CD8-positive, alpha-beta memory T cell (primary cell): Measurements from ENCODE around the gene SPINT4. TPM values are rescaled to one million over a fixed set of nuclear protein-coding genes. Genes with fewer than 3 reads are reported as not detected.

Experiments
- CTCF ChIA-PET: fragments of 350-600 bp; sonication (Branson Sonifier 250); formaldehyde crosslinking; loops from one replicate; lab custom pipeline; 2021; ENCODE audit warnings: antibody characterized with exemption; lab: Charles Lee
- POLR2A ChIA-PET: fragments of 350-600 bp; sonication (Branson Sonifier 250); formaldehyde crosslinking; loops from one replicate; lab custom pipeline; 2021; ENCODE audit warnings: antibody characterized with exemption; lab: Charles Lee
- DNase-seq, 5 donors: peaks; one replicate each; pipeline versions ENCODE4 v3.0.0 to v3.0.0-alpha.2; 2020 to 2022; ENCODE audit warnings: mixed read lengths in 1 of 5
- H3K27ac ChIP-seq: one replicate; pipeline ENCODE4 v1.7.0; 2013; ENCODE audit warnings: low read depth, mild to moderate bottlenecking, low read length, moderate library complexity
- H3K27me3 ChIP-seq: 2 replicates; pipeline ENCODE4 v1.7.0; 2013; ENCODE audit warnings: low read length, mild to moderate bottlenecking; ENCODE audit not compliant: insufficient read depth, poor library complexity, severe bottlenecking
- H3K36me3 ChIP-seq: 2 replicates; pipeline ENCODE4 v1.7.0; 2013; ENCODE audit warnings: mild to moderate bottlenecking, low read length, moderate library complexity; ENCODE audit not compliant: insufficient read depth
- H3K4me1 ChIP-seq: 2 replicates; pipeline ENCODE4 v1.7.0; 2013; ENCODE audit warnings: mild to moderate bottlenecking, low read length, moderate library complexity; ENCODE audit not compliant: insufficient read depth
- H3K4me3 ChIP-seq: 2 replicates; pipeline ENCODE4 v1.7.0; 2013; ENCODE audit warnings: mild to moderate bottlenecking, low read length
- H3K9me3 ChIP-seq: 2 replicates; pipeline ENCODE4 v1.7.0; 2013; ENCODE audit warnings: mild to moderate bottlenecking, low read length
- H3K27ac Mint-ChIP-seq, 8 donors: one replicate each; pipeline ENCODE4 v1.8.0; 2020 to 2021; ENCODE audit warnings: mixed read lengths in 8 of 8, mild to moderate bottlenecking in 6 of 8, inconsistent platforms in 3 of 8, moderate library complexity in 3 of 8
- H3K27me3 Mint-ChIP-seq, 2 donors: one replicate each; pipeline ENCODE4 v1.8.0; 2020 to 2021; ENCODE audit warnings: mixed read lengths in 2 of 2, mild to moderate bottlenecking in 1 of 2, moderate library complexity in 1 of 2
- H3K36me3 Mint-ChIP-seq, 3 donors: one replicate each; pipeline ENCODE4 v1.8.0; 2020 to 2021; ENCODE audit warnings: mixed read lengths in 3 of 3, inconsistent platforms in 1 of 3, mild to moderate bottlenecking in 1 of 3
- H3K4me1 Mint-ChIP-seq, 3 donors: one replicate each; pipeline ENCODE4 v1.8.0; 2020 to 2021; ENCODE audit warnings: mixed read lengths in 3 of 3, inconsistent platforms in 1 of 3, mild to moderate bottlenecking in 1 of 3
- H3K4me3 Mint-ChIP-seq, 7 donors: one replicate each; pipeline ENCODE4 v1.8.0; 2020 to 2021; ENCODE audit warnings: mixed read lengths in 7 of 7, mild to moderate bottlenecking in 6 of 7, moderate library complexity in 4 of 7, inconsistent platforms in 2 of 7
- H3K9me3 Mint-ChIP-seq, 5 donors: one replicate each; pipeline ENCODE4 v1.8.0; 2020 to 2022; ENCODE audit warnings: mixed read lengths in 5 of 5, mild to moderate bottlenecking in 3 of 5, moderate library complexity in 2 of 5, inconsistent platforms in 1 of 5
- polyA plus RNA-seq: library from polyadenylated mRNA; unstranded; fragments of 300-500 nt; fragmentation: Illumina TruSeq; gene quantifications from one replicate; pipeline ENCODE4 v1.2.3, GENCODE V29; 2021
- total RNA-seq, 2 experiments: library from RNA; stranded (reverse); gene quantifications; one replicate each; pipeline ENCODE4 v1.2.3, GENCODE V29; 2021

SPINT4 gene
- total and polyA plus RNA-seq, 3 experiments from 2014 or later, result not detected

- ChIA-PET POLR2A (no interaction called here), CTCF (no interaction called here)
- no peak overlapping the region for H3K4me3 Mint-ChIP-seq
- peaks cover 2 to 3% (median 2%) of the 10 kb centered on the region in 3 donors for H3K4me1 Mint-ChIP-seq
- H3K27me3 ChIP-seq, result no peaks in the 10 kb centered on the region
- H3K4me1 ChIP-seq, result no peaks in the 10 kb centered on the region
- DNase-seq, result no peak
- no peak overlapping the region for H3K27ac ChIP-seq
- H3K9me3 ChIP-seq, result no peaks in the 10 kb centered on the region
- no peaks in the 10 kb centered on the region for H3K36me3 ChIP-seq
- peak overlapping the region in 1 of 8 donors; percentile 58 for H3K27ac Mint-ChIP-seq
- H3K36me3 Mint-ChIP-seq, result no peaks in the 10 kb centered on the region
- H3K27me3 Mint-ChIP-seq, result peaks cover 3 to 4% of the 10 kb centered on the region in 2 donors
- no peak overlapping the region for H3K4me3 ChIP-seq
- no peaks in the 10 kb centered on the region for H3K9me3 Mint-ChIP-seq
Observed at GRCh38 chr20:45765980-45766379, 43.8 kb downstream of the SPINT4 start.

GRCh38 chr20:45768479-45768878 lies 46.3 kb downstream of the SPINT4 start:
- Mint-ChIP-seq H3K27ac (no peak overlapping the region), H3K9me3 (no peaks in the 10 kb centered on the region), H3K4me3 (no peak overlapping the region), H3K27me3 (peaks cover 3% of the 10 kb centered on the region in 2 donors), H3K4me1 (peaks cover 3 to 4% (median 4%) of the 10 kb centered on the region in 3 donors), H3K36me3 (no peaks in the 10 kb centered on the region)
- H3K27me3 ChIP-seq, result no peaks in the 10 kb centered on the region
- no peaks in the 10 kb centered on the region for H3K4me1 ChIP-seq
- no peak for DNase-seq
- H3K36me3 ChIP-seq, result no peaks in the 10 kb centered on the region
- H3K27ac ChIP-seq, result no peak overlapping the region
- CTCF ChIA-PET, result interaction anchor here (4.4 kb wide), 1 partner anchor 450 kb away, joined by 81 read pairs; no protein-coding TSS in a partner anchor
- no peak overlapping the region for H3K4me3 ChIP-seq
- POLR2A ChIA-PET, result no interaction called here
- no peaks in the 10 kb centered on the region for H3K9me3 ChIP-seq

- Mint-ChIP-seq H3K4me1 (peaks cover 3 to 4% (median 4%) of the 10 kb centered on the region in 3 donors), H3K27me3 (peaks cover 14 to 20% of the 10 kb centered on the region in 2 donors), H3K9me3 (no peaks in the 10 kb centered on the region), H3K36me3 (no peaks in the 10 kb centered on the region), H3K4me3 (no peak overlapping the region), H3K27ac (peak overlapping the region in 2 of 8 donors; percentile 26 to 71)
- Histone ChIP-seq H3K9me3 (no peaks in the 10 kb centered on the region), H3K4me3 (no peak overlapping the region), H3K27me3 (no peaks in the 10 kb centered on the region), H3K36me3 (no peaks in the 10 kb centered on the region), H3K27ac (no peak overlapping the region), H3K4me1 (no peaks in the 10 kb centered on the region)
- ChIA-PET POLR2A (no interaction called here), CTCF (interaction anchor here (0.6 to 4.4 kb wide), 35 partner anchors 9 to 1089 kb away, joined by 3 to 81 read pairs (median 5); partner anchors contain the start of genes DNTTIP1, EPPIN, MATN4 and SYS1)
- DNase-seq, result peak; percentile 64 to 81 (median 69)
Observed at GRCh38 chr20:45771182-45771759, 49.1 kb downstream of the SPINT4 start.

- no peak overlapping the region for H3K27ac ChIP-seq
Observed at GRCh38 chr20:45772693-45773092, 50.5 kb downstream of the SPINT4 start.

GRCh38 chr20:45774945-45775344 lies 52.8 kb downstream of the SPINT4 start:
- no peaks in the 10 kb centered on the region for H3K9me3 Mint-ChIP-seq
- no peaks in the 10 kb centered on the region for H3K36me3 Mint-ChIP-seq
- no peak overlapping the region for H3K4me3 Mint-ChIP-seq
- no peaks in the 10 kb centered on the region for H3K4me1 ChIP-seq
- H3K36me3 ChIP-seq, result no peaks in the 10 kb centered on the region
- ChIA-PET POLR2A (no interaction called here), CTCF (no interaction called here)
- H3K9me3 ChIP-seq, result no peaks in the 10 kb centered on the region
- H3K4me1 Mint-ChIP-seq, result peaks cover 3 to 4% (median 4%) of the 10 kb centered on the region in 3 donors
- no peak overlapping the region for H3K4me3 ChIP-seq
- peaks cover 14 to 20% of the 10 kb centered on the region in 2 donors for H3K27me3 Mint-ChIP-seq
- H3K27ac Mint-ChIP-seq, result no peak overlapping the region
- H3K27me3 ChIP-seq, result no peaks in the 10 kb centered on the region
- H3K27ac ChIP-seq, result no peak overlapping the region
- DNase-seq, result no peak

More at GRCh38 chr20:45772693-45773092, 50.5 kb downstream of the SPINT4 start:
- H3K4me3 Mint-ChIP-seq, result no peak overlapping the region
- Histone ChIP-seq H3K27me3 (no peaks in the 10 kb centered on the region), H3K9me3 (no peaks in the 10 kb centered on the region), H3K36me3 (no peaks in the 10 kb centered on the region), H3K4me1 (no peaks in the 10 kb centered on the region), H3K4me3 (no peak overlapping the region)
- H3K9me3 Mint-ChIP-seq, result no peaks in the 10 kb centered on the region
- H3K27me3 Mint-ChIP-seq, result peaks cover 14 to 20% of the 10 kb centered on the region in 2 donors
- CTCF ChIA-PET, result interaction anchor here (4.4 kb wide), 1 partner anchor 454 kb away, joined by 81 read pairs; no protein-coding TSS in a partner anchor
- no peak for DNase-seq
- H3K36me3 Mint-ChIP-seq, result no peaks in the 10 kb centered on the region
- H3K27ac Mint-ChIP-seq, result no peak overlapping the region
- peaks cover 3 to 4% (median 4%) of the 10 kb centered on the region in 3 donors for H3K4me1 Mint-ChIP-seq
- POLR2A ChIA-PET, result interaction anchor here (0.7 kb wide), 1 partner anchor 444 kb away, joined by 4 read pairs; no protein-coding TSS in a partner anchor

- Histone ChIP-seq H3K9me3 (no peaks in the 10 kb centered on the region), H3K27me3 (no peaks in the 10 kb centered on the region), H3K4me1 (no peaks in the 10 kb centered on the region), H3K4me3 (no peak overlapping the region), H3K36me3 (no peaks in the 10 kb centered on the region), H3K27ac (no peak overlapping the region)
- no peak overlapping the region for H3K27ac Mint-ChIP-seq
- peaks cover 14 to 20% of the 10 kb centered on the region in 2 donors for H3K27me3 Mint-ChIP-seq
- H3K4me1 Mint-ChIP-seq, result peaks cover 3 to 4% (median 4%) of the 10 kb centered on the region in 3 donors
- CTCF ChIA-PET, result no interaction called here
- DNase-seq, result no peak
- no peak overlapping the region for H3K4me3 Mint-ChIP-seq
- no peaks in the 10 kb centered on the region for H3K9me3 Mint-ChIP-seq
- POLR2A ChIA-PET, result no interaction called here
- no peaks in the 10 kb centered on the region for H3K36me3 Mint-ChIP-seq
Observed at GRCh38 chr20:45775411-45775810, 53.3 kb downstream of the SPINT4 start.

Other genes with a start within 250 kb of the SPINT4 start
- not detected for gene SPINT3, start 206.7 kb upstream of the SPINT4 start, total RNA-seq
- not detected for gene SPINT3, start 206.7 kb upstream of the SPINT4 start, polyA plus RNA-seq
- gene WFDC6, start 182.9 kb upstream of the SPINT4 start, total RNA-seq, result not detected
- gene WFDC6, start 182.9 kb upstream of the SPINT4 start, polyA plus RNA-seq, result not detected
- not detected for gene EPPIN, start 174.9 kb upstream of the SPINT4 start, total RNA-seq
- gene EPPIN, start 174.9 kb upstream of the SPINT4 start, polyA plus RNA-seq, result not detected
- not detected for gene WFDC8, start 143.1 kb upstream of the SPINT4 start, total RNA-seq
- not detected for gene WFDC8, start 143.1 kb upstream of the SPINT4 start, polyA plus RNA-seq
- gene WFDC10A, start 92.6 kb upstream of the SPINT4 start, total RNA-seq, result not detected
- gene WFDC10A, start 92.6 kb upstream of the SPINT4 start, polyA plus RNA-seq, result not detected
- not detected for gene WFDC9, start 91.1 kb upstream of the SPINT4 start, total RNA-seq
- not detected for gene WFDC9, start 91.1 kb upstream of the SPINT4 start, polyA plus RNA-seq
- not detected for gene WFDC11, start 52.1 kb upstream of the SPINT4 start, total RNA-seq
- gene WFDC11, start 52.1 kb upstream of the SPINT4 start, polyA plus RNA-seq, result not detected
- not detected for gene WFDC13, start 20.3 kb upstream of the SPINT4 start, total RNA-seq
- gene WFDC13, start 20.3 kb upstream of the SPINT4 start, polyA plus RNA-seq, result not detected
- not detected for gene WFDC10B, start 17.3 kb upstream of the SPINT4 start, total RNA-seq
- gene WFDC10B, start 17.3 kb upstream of the SPINT4 start, polyA plus RNA-seq, result not detected
- not detected for gene WFDC3, start 69.5 kb downstream of the SPINT4 start, total RNA-seq
- gene WFDC3, start 69.5 kb downstream of the SPINT4 start, polyA plus RNA-seq, result not detected
- 10 to 100 TPM; 33.4 to 37.1 TPM for gene DNTTIP1, start 69.6 kb downstream of the SPINT4 start, total RNA-seq
- gene DNTTIP1, start 69.6 kb downstream of the SPINT4 start, polyA plus RNA-seq, result 26.8 TPM
- 100 to 1,000 TPM; 124 to 130 TPM for gene UBE2C, start 90.3 kb downstream of the SPINT4 start, total RNA-seq
- gene UBE2C, start 90.3 kb downstream of the SPINT4 start, polyA plus RNA-seq, result not detected
- not detected for gene TNNC2, start 105.0 kb downstream of the SPINT4 start, total RNA-seq
- 0.36 TPM for gene TNNC2, start 105.0 kb downstream of the SPINT4 start, polyA plus RNA-seq
- gene SNX21, start 111.5 kb downstream of the SPINT4 start, total RNA-seq, result 1 to 10 TPM; 1.2 to 1.3 TPM
- gene SNX21, start 111.5 kb downstream of the SPINT4 start, polyA plus RNA-seq, result 3.4 TPM
- gene ACOT8, start 135.0 kb downstream of the SPINT4 start, total RNA-seq, result 10 to 100 TPM; 27.1 to 27.3 TPM
- 41.0 TPM for gene ACOT8, start 135.0 kb downstream of the SPINT4 start, polyA plus RNA-seq
- 1 to 10 TPM; 5.9 to 6.5 TPM for gene ZSWIM3, start 135.3 kb downstream of the SPINT4 start, total RNA-seq
- gene ZSWIM3, start 135.3 kb downstream of the SPINT4 start, polyA plus RNA-seq, result 2.0 TPM
- 10 to 100 TPM; 12.3 TPM for gene ZSWIM1, start 158.9 kb downstream of the SPINT4 start, total RNA-seq
- gene ZSWIM1, start 158.9 kb downstream of the SPINT4 start, polyA plus RNA-seq, result 2.1 TPM
- gene SPATA25, start 165.3 kb downstream of the SPINT4 start, total RNA-seq, result 1 to 10 TPM in 1 of 2 experiments, under 1 TPM in 1; 0.98 to 1.9 TPM
- gene SPATA25, start 165.3 kb downstream of the SPINT4 start, polyA plus RNA-seq, result not detected
- 1 to 10 TPM; 2.7 to 2.8 TPM for gene NEURL2, start 168.9 kb downstream of the SPINT4 start, total RNA-seq
- gene NEURL2, start 168.9 kb downstream of the SPINT4 start, polyA plus RNA-seq, result 0.94 TPM
- 10 to 100 TPM; 81.1 to 82.1 TPM for gene CTSA, start 169.0 kb downstream of the SPINT4 start, total RNA-seq
- 219 TPM for gene CTSA, start 169.0 kb downstream of the SPINT4 start, polyA plus RNA-seq
- gene PLTP, start 189.8 kb downstream of the SPINT4 start, total RNA-seq, result 1 to 10 TPM; 2.5 to 3.2 TPM
- gene PLTP, start 189.8 kb downstream of the SPINT4 start, polyA plus RNA-seq, result 0.45 TPM
- 10 to 100 TPM; 33.6 to 34.1 TPM for gene PCIF1, start 212.3 kb downstream of the SPINT4 start, total RNA-seq
- 88.0 TPM for gene PCIF1, start 212.3 kb downstream of the SPINT4 start, polyA plus RNA-seq
- gene ZNF335, start 249.9 kb downstream of the SPINT4 start, total RNA-seq, result 10 to 100 TPM; 37.5 to 38.3 TPM
- 14.6 TPM for gene ZNF335, start 249.9 kb downstream of the SPINT4 start, polyA plus RNA-seq